Liver (tissue), 9 donors: Measurements from ENCODE around the gene CD276. TPM values are rescaled to one million over a fixed set of nuclear protein-coding genes. Genes with fewer than 3 reads are reported as not detected.
"Not testable (repeated sequence)": the region's sequence is repeated elsewhere in the genome, so short reads cannot be mapped to it uniquely, and the experiment has no call there.

Experiments
- DNase-seq: peaks from one replicate; pipeline ENCODE4 v3.0.0-alpha.2; 2017; ENCODE audit warnings: low spot score
- H3K27ac ChIP-seq, 2 donors: one replicate each; pipeline ENCODE4 v1.7.0; 2013; ENCODE audit warnings: inconsistent platforms in 2 of 2, low read length in 2 of 2, control low read depth in 1 of 2, low read depth in 1 of 2, mild to moderate bottlenecking in 1 of 2
- H3K27me3 ChIP-seq, 4 donors: one replicate each; pipeline versions ENCODE4 v1.6.1 to v1.7.0; 2013; ENCODE audit warnings: low read length in 3 of 4, inconsistent platforms in 1 of 4, mild to moderate bottlenecking in 1 of 4, moderate library complexity in 1 of 4; ENCODE audit not compliant: control insufficient read depth in 4 of 4, insufficient read depth in 4 of 4
- H3K36me3 ChIP-seq, 4 donors: one replicate each; pipeline versions ENCODE4 v1.6.1 to v1.7.0; 2013; ENCODE audit warnings: low read length in 3 of 4, mild to moderate bottlenecking in 3 of 4, low read depth in 1 of 4, moderate library complexity in 1 of 4; ENCODE audit not compliant: control insufficient read depth in 4 of 4, insufficient read depth in 3 of 4
- H3K4me1 ChIP-seq, 4 donors: one replicate each; pipeline versions ENCODE4 v1.6.1 to v1.7.0; 2013; ENCODE audit warnings: low read length in 3 of 4, mild to moderate bottlenecking in 3 of 4, moderate library complexity in 1 of 4; ENCODE audit not compliant: control insufficient read depth in 4 of 4, insufficient read depth in 4 of 4
- H3K4me3 ChIP-seq, 3 donors: one replicate each; pipeline versions ENCODE4 v1.6.1 to v1.7.0; 2013; ENCODE audit warnings: low read length in 3 of 3, control low read depth in 1 of 3, low read depth in 1 of 3, mild to moderate bottlenecking in 1 of 3
- H3K9ac ChIP-seq, 2 donors: one replicate each; pipeline ENCODE4 v1.7.0; 2013; ENCODE audit warnings: low read length in 2 of 2, mild to moderate bottlenecking in 2 of 2, moderate library complexity in 2 of 2, control low read depth in 1 of 2, low read depth in 1 of 2
- H3K9me3 ChIP-seq, 4 donors: one replicate each; pipeline versions ENCODE4 v1.6.1 to v1.7.0; 2013; ENCODE audit warnings: low read length in 3 of 4; ENCODE audit not compliant: control insufficient read depth in 4 of 4
- ATF3 ChIP-seq: IDR thresholded peaks from 2 replicates; pipeline ENCODE4 v1.6.1; 2016; ENCODE audit warnings: antibody characterized with exemption
- CTCF ChIP-seq: fragments of 150-350 bp; IDR thresholded peaks from 2 replicates; pipeline ENCODE4 v1.5.1; 2017; ENCODE audit warnings: improper control_type of control experiment, low read depth, low read length; ENCODE audit not compliant: missing input control
- EGR1 ChIP-seq, 2 donors: IDR thresholded peaks; 2 replicates each; pipeline ENCODE4 v1.6.1; 2016 to 2018; ENCODE audit warnings: antibody characterized with exemption in 2 of 2, low read depth in 2 of 2
- FOXA1 ChIP-seq: IDR thresholded peaks from 2 replicates; pipeline ENCODE4 v1.6.1; 2016; ENCODE audit warnings: antibody characterized with exemption
- FOXA2 ChIP-seq: IDR thresholded peaks from 2 replicates; pipeline ENCODE4 v1.6.1; 2016; ENCODE audit warnings: antibody characterized with exemption
- GABPA ChIP-seq, 2 donors: IDR thresholded peaks in 1 of 2; conservative IDR thresholded peaks in 1 of 2; 2 replicates each; pipeline ENCODE4 v1.6.1; 2016; ENCODE audit warnings: antibody characterized with exemption in 2 of 2, mild to moderate bottlenecking in 1 of 2, moderate library complexity in 1 of 2
- HNF4A ChIP-seq, 2 donors: conservative IDR thresholded peaks; 2 replicates each; pipeline ENCODE4 v1.6.1; 2016; ENCODE audit warnings: antibody characterized with exemption in 2 of 2, mild to moderate bottlenecking in 2 of 2
- HNF4G ChIP-seq: IDR thresholded peaks from 2 replicates; pipeline ENCODE4 v1.6.1; 2016; ENCODE audit warnings: antibody characterized with exemption
- JUND ChIP-seq, 2 donors: IDR thresholded peaks; 2 replicates each; pipeline ENCODE4 v1.6.1; 2016; ENCODE audit warnings: antibody characterized with exemption in 2 of 2
- NR2F2 ChIP-seq: IDR thresholded peaks from 2 replicates; pipeline ENCODE4 v1.6.1; 2016; ENCODE audit warnings: antibody characterized with exemption
- RAD21 ChIP-seq, 2 donors: IDR thresholded peaks; 2 replicates each; pipeline ENCODE4 v1.6.1; 2016; ENCODE audit warnings: antibody characterized with exemption in 2 of 2, mild to moderate bottlenecking in 2 of 2
- REST ChIP-seq: IDR thresholded peaks from 2 replicates; pipeline ENCODE4 v1.6.1; 2016; ENCODE audit warnings: antibody characterized with exemption, mild to moderate bottlenecking
- RXRA ChIP-seq, 2 donors: IDR thresholded peaks; 2 replicates each; pipeline ENCODE4 v1.6.1; 2017 to 2018; ENCODE audit warnings: antibody characterized with exemption in 2 of 2, mild to moderate bottlenecking in 1 of 2
- SP1 ChIP-seq: IDR thresholded peaks from 2 replicates; pipeline ENCODE4 v1.6.1; 2018; ENCODE audit warnings: antibody characterized with exemption, mild to moderate bottlenecking
- TAF1 ChIP-seq: conservative IDR thresholded peaks from 2 replicates; pipeline ENCODE4 v1.6.1; 2016; ENCODE audit warnings: antibody characterized with exemption, mild to moderate bottlenecking
- YY1 ChIP-seq: IDR thresholded peaks from 2 replicates; pipeline ENCODE4 v1.6.1; 2016; ENCODE audit warnings: antibody characterized with exemption, mild to moderate bottlenecking
- ZBTB33 ChIP-seq: IDR thresholded peaks from 2 replicates; pipeline ENCODE4 v1.6.1; 2016; ENCODE audit warnings: antibody characterized with exemption
- WGBS: extraction: QIAGEN DNeasy Blood & Tissue Kit; methylation state at CpG from one replicate; pipeline ENCODE4 v1.1.7; 2013; 5-methylcytosine and 5-hydroxymethylcytosine counted together
- polyA plus RNA-seq, 2 donors: library from polyadenylated mRNA; stranded (reverse) in 1 of 2; unstranded in 1 of 2; fragments of 200-250 nt in 1 of 2; fragments of >200 nt in 1 of 2; fragmentation: Nextera tagmentation in 1 of 2; extraction: Ambion mirVana in 1 of 2; gene quantifications; one replicate each; pipeline versions ENCODE4 v1.2.1 to v1.2.3, GENCODE V29; 2013 to 2015
- total RNA-seq, 2 donors: library from RNA; depleted of rRNA; stranded (reverse); fragments of >200 nt; gene quantifications; one replicate each; pipeline ENCODE4 v1.2.3, GENCODE V29; 2014
- TF ChIP-seq, protein P1 (sequence below): IDR thresholded peaks from 2 replicates; pipeline ENCODE4 v1.6.1; 2016; ENCODE audit warnings: antibody characterized with exemption
- donor health status: healthy.
- donor health status: healthy.
- donor health status: healthy.
- donor health status: healthy.
- donor health status: healthy.

The CD276 gene
- total and polyA plus RNA-seq, 4 donors = 12.9 to 37.9 (median 25.1) TPM

- 96% methylated on average over 7 of the region's 7 CpGs for WGBS
- Histone ChIP-seq H3K27ac (no peak overlapping the region), H3K9ac (no peak overlapping the region), H3K27me3 (no peaks in the 10 kb centered on the region), H3K4me3 (no peak overlapping the region), H3K4me1 (no peaks in the 10 kb centered on the region), H3K9me3 (no peaks in the 10 kb centered on the region), H3K36me3 (no peaks in the 10 kb centered on the region)
- TF ChIP-seq REST (no peak), YY1 (no peak), JUND (IDR thresholded peaks at IDR 0.05) (no peak), EGR1 (IDR thresholded peaks at IDR 0.05; ENCODE audit: low read depth in 2 of 2) (no peak), SP1 (no peak), NR2F2 (no peak), HNF4G (no peak), RXRA (IDR thresholded peaks at IDR 0.05) (no peak), FOXA1 (no peak), CTCF (no peak), RAD21 (IDR thresholded peaks at IDR 0.05) (no peak), FOXA2 (no peak), TAF1 (no peak), HNF4A (conservative IDR thresholded peaks at IDR 0.05) (no peak), ATF3 (no peak), ZBTB33 (no peak), GABPA (IDR thresholded peaks at IDR 0.05 in 1 of 2, conservative IDR thresholded peaks at IDR 0.05 in 1 of 2) (no peak)
- TF ChIP-seq, protein P1, sequence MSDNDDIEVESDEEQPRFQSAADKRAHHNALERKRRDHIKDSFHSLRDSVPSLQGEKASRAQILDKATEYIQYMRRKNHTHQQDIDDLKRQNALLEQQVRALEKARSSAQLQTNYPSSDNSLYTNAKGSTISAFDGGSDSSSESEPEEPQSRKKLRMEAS = no peak
- no peak for DNase-seq
Measured at GRCh38 chr15:73727330-73727976, 43.3 kb downstream of the CD276 start.

DNA sequence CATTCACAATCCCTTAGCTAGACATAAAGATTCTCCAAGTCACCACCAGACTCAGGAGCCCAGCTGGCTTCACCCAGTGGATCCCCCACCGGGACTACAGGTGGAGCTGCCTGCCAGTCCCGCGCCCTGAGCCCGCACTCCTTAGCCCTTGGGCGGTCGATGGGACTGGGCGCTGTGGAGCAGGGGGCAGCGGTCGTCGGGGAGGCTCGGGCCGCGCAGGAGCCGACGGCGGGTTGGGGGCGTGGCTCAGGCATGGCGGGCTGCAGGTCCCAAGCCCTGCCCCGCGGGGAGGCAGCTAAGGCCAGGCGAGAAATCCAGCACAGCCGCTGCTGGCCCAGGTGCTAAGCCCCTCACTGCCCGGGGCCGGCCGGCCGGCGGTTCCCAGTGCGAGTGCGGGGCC is 47.9 kb downstream of the CD276 start:
- 96% methylated on average over 29 of the region's 29 CpGs for WGBS

More for the DNA sequence above, 47.9 kb downstream of the CD276 start:
- not testable (repeated sequence) for DNase-seq, H3K9ac ChIP-seq, H3K27ac ChIP-seq, H3K9me3 ChIP-seq, H3K36me3 ChIP-seq, H3K27me3 ChIP-seq, H3K4me1 ChIP-seq, H3K4me3 ChIP-seq
